Pons (tissue), 1 donor: ENCODE results near the gene LAT.
"Not testable (repeated sequence)": the region's sequence is repeated elsewhere in the genome, so short reads cannot be mapped to it uniquely, and the experiment has no call there.

Experiments used
- DNase-seq: peaks from one replicate; pipeline ENCODE4 v3.0.0-alpha.2; 2016; ENCODE audit warnings: low spot score

The LAT gene

GRCh38 chr16:28977703-28978662, 6.9 kb upstream of the LAT start:
- DNase-seq = no peak

- DNase-seq = not testable (repeated sequence)
These were observed 4.5 kb upstream of the LAT start for GRCh38 chr16:28980330-28980729.

- DNase-seq = no peak
These were observed 3.9 kb upstream of the LAT start for GRCh38 chr16:28980929-28981328.

GRCh38 chr16:28981517-28981916, 3.3 kb upstream of the LAT start:
- no peak for DNase-seq

GRCh38 chr16:28982418-28982817, 2.4 kb upstream of the LAT start:
- DNase-seq = no peak

- no peak for DNase-seq
These were observed 1.9 kb upstream of the LAT start for GRCh38 chr16:28982949-28983348.

- DNase-seq = no peak
These were observed 1.2 kb upstream of the LAT start for GRCh38 chr16:28983644-28984043.

- no peak for DNase-seq
These were observed 761 bp upstream of the LAT start for GRCh38 chr16:28984091-28984490.

- no peak for DNase-seq
These were observed 574 bp downstream of the LAT start for GRCh38 chr16:28985211-28986041.

- no peak for DNase-seq
These were observed 1.2 kb downstream of the LAT start for GRCh38 chr16:28986046-28986445.

- no peak for DNase-seq
These were observed 1.6 kb downstream of the LAT start for GRCh38 chr16:28986492-28986891.

- DNase-seq = no peak
These were observed 2.5 kb downstream of the LAT start for GRCh38 chr16:28987170-28987853.

- no peak for DNase-seq
These were observed 4.5 kb downstream of the LAT start for GRCh38 chr16:28989363-28989762.

- no peak for DNase-seq
These were observed 5.7 kb downstream of the LAT start for GRCh38 chr16:28990375-28991040.

GRCh38 chr16:28991687-28992086, 6.8 kb downstream of the LAT start:
- DNase-seq = no peak

GRCh38 chr16:28992496-28992895, 7.6 kb downstream of the LAT start:
- no peak for DNase-seq

GRCh38 chr16:28998837-28999236, 14.0 kb downstream of the LAT start:
- no peak for DNase-seq

- no peak for DNase-seq
These were observed 14.7 kb downstream of the LAT start for GRCh38 chr16:28999577-28999976.

- DNase-seq = no peak
These were observed 15.2 kb downstream of the LAT start for GRCh38 chr16:29000019-29000418.

- not testable (repeated sequence) for DNase-seq
These were observed 19.8 kb downstream of the LAT start for GRCh38 chr16:29004496-29005139.
